Measurements from ENCODE around the gene PATJ. TPM values are rescaled to one million over a fixed set of nuclear protein-coding genes. Genes with fewer than 3 reads are reported as not detected.

The PATJ gene
- polyA plus RNA-seq, 1 of the 3 experiments (the other 2 are of a cell fraction), result 3.0 TPM

- Histone ChIP-seq H3K4me1 (ENCODE audit: control insufficient read depth in 1 of 2, insufficient read depth in 2 of 2, low read depth in 1 of 2, low read length in 1 of 2) (no peaks in the 10 kb centered on the region; a peak in 2 of 4 replicates), H3K9me2 (no peaks in the 10 kb centered on the region), H3K4me2 (no peak overlapping the region), H3K4me3 (ENCODE audit: low read depth in 2 of 2, low read length in 1 of 2) (no peak overlapping the region), H2AFZ (ENCODE audit: low read depth) (no peak overlapping the region), H3K9ac (no peak overlapping the region), H3K27ac (ENCODE audit: low read depth in 2 of 2, low read length in 1 of 2) (no peak overlapping the region), H3F3A (replicated peaks; ENCODE audit: insufficient read depth) (no peaks in the 10 kb centered on the region), H3K79me2 (ENCODE audit: insufficient read depth) (no peaks in the 10 kb centered on the region), H3K36me3 (replicated peaks in 1 of 2; ENCODE audit: control insufficient read depth in 1 of 2, insufficient read depth in 2 of 2, low read length in 1 of 2) (no peaks in the 10 kb centered on the region), H4K20me1 (ENCODE audit: insufficient read depth) (no peaks in the 10 kb centered on the region), H3K27me3 (ENCODE audit: insufficient read depth) (no peaks in the 10 kb centered on the region), H3K9me3 (no peaks in the 10 kb centered on the region)
- ChIA-PET POLR2A (no interaction called here), CTCF (interaction anchor here (1.0 to 1.8 kb wide), 3 partner anchors 9 to 1009 kb away, joined by 3 to 4 read pairs (median 3); no protein-coding TSS in a partner anchor)
- no peak for DNase-seq
- WGBS (ENCODE audit: low lambda C conversion rate), result 82% methylated on average over 3 of the region's 3 CpGs
- TF ChIP-seq GABPA (IDR thresholded peaks at IDR 0.05; ENCODE audit: low read depth), result no peak
Measured at GRCh38 chr1:62058956-62059355, 316.7 kb downstream of the PATJ start.

GRCh38 chr1:62062087-62062486 lies 319.8 kb downstream of the PATJ start:
- no peaks in the 10 kb centered on the region; the same call in 1 of the 2 replicates for H3K9me3 ChIP-seq
- H3K36me3 ChIP-seq (replicated peaks in 1 of 2; ENCODE audit: control insufficient read depth in 1 of 2, insufficient read depth in 2 of 2, low read length in 1 of 2), result no peaks in the 10 kb centered on the region
- H4K20me1 ChIP-seq (ENCODE audit: insufficient read depth), result no peaks in the 10 kb centered on the region
- H3K27ac ChIP-seq (ENCODE audit: low read depth in 2 of 2, low read length in 1 of 2), result no peak overlapping the region
- no peaks in the 10 kb centered on the region for H3K79me2 ChIP-seq (ENCODE audit: insufficient read depth)
- H3K4me1 ChIP-seq (ENCODE audit: control insufficient read depth in 1 of 2, insufficient read depth in 2 of 2, low read depth in 1 of 2, low read length in 1 of 2), result no peaks in the 10 kb centered on the region; a peak in 2 of 4 replicates
- H2AFZ ChIP-seq (ENCODE audit: low read depth), result no peak overlapping the region
- POLR2A ChIA-PET, result no interaction called here
- no peak overlapping the region for H3K4me3 ChIP-seq (ENCODE audit: low read depth in 2 of 2, low read length in 1 of 2)
- WGBS (ENCODE audit: low lambda C conversion rate), result 90% methylated on average over 1 of the region's 1 CpG
- H3K9me2 ChIP-seq, result no peaks in the 10 kb centered on the region
- no peak overlapping the region for H3K4me2 ChIP-seq
- TF ChIP-seq RXRA (IDR thresholded peaks at IDR 0.05; ENCODE audit: borderline replicate concordance, low read depth) (no peak), EP300 (IDR thresholded peaks at IDR 0.05; ENCODE audit: borderline replicate concordance in 1 of 2, low read depth in 1 of 2, low read length in 1 of 2) (no peak), USF1 (IDR thresholded peaks at IDR 0.05; ENCODE audit: borderline replicate concordance, low read depth) (no peak), RCOR1 (IDR thresholded peaks at IDR 0.05; ENCODE audit: low read length) (no peak), SMC3 (IDR thresholded peaks at IDR 0.05; ENCODE audit: low read depth, low read length) (no peak), PBX3 (IDR thresholded peaks at IDR 0.05) (no peak), TEAD4 (IDR thresholded peaks at IDR 0.05; ENCODE audit: borderline replicate concordance, insufficient read depth) (no peak)
- H3F3A ChIP-seq (replicated peaks; ENCODE audit: insufficient read depth), result no peaks in the 10 kb centered on the region
- DNase-seq, result no peak
- CTCF ChIA-PET, result no interaction called here
- H3K27me3 ChIP-seq (ENCODE audit: insufficient read depth), result no peaks in the 10 kb centered on the region
- no peak overlapping the region for H3K9ac ChIP-seq

- no peaks in the 10 kb centered on the region for H3K36me3 ChIP-seq (replicated peaks in 1 of 2; ENCODE audit: control insufficient read depth in 1 of 2, insufficient read depth in 2 of 2, low read length in 1 of 2)
- 97% methylated on average over 4 of the region's 4 CpGs for WGBS (ENCODE audit: low lambda C conversion rate)
- H3K4me3 ChIP-seq (ENCODE audit: low read depth in 2 of 2, low read length in 1 of 2), result no peak overlapping the region
- DNase-seq, result no peak
- H3K9ac ChIP-seq, result no peak overlapping the region
- no peaks in the 10 kb centered on the region for H3F3A ChIP-seq (replicated peaks; ENCODE audit: insufficient read depth)
- ChIA-PET CTCF (interaction anchor here (1.0 to 1.6 kb wide), 2 partner anchors 9 to 18 kb away, joined by 4 to 8 read pairs; no protein-coding TSS in a partner anchor), POLR2A (no interaction called here)
- no peak overlapping the region for H3K4me2 ChIP-seq
- no peak overlapping the region for H3K27ac ChIP-seq (ENCODE audit: low read depth in 2 of 2, low read length in 1 of 2)
- H3K27me3 ChIP-seq (ENCODE audit: insufficient read depth), result no peaks in the 10 kb centered on the region
- H2AFZ ChIP-seq (ENCODE audit: low read depth), result no peak overlapping the region
- no peaks in the 10 kb centered on the region for H3K9me2 ChIP-seq
- no peaks in the 10 kb centered on the region for H4K20me1 ChIP-seq (ENCODE audit: insufficient read depth)
- no peaks in the 10 kb centered on the region for H3K79me2 ChIP-seq (ENCODE audit: insufficient read depth)
- H3K9me3 ChIP-seq, result no peaks in the 10 kb centered on the region; the same call in 1 of the 2 replicates
- H3K4me1 ChIP-seq (ENCODE audit: control insufficient read depth in 1 of 2, insufficient read depth in 2 of 2, low read depth in 1 of 2, low read length in 1 of 2), result no peaks in the 10 kb centered on the region
- TF ChIP-seq RAD21 (IDR thresholded peaks at IDR 0.05; ENCODE audit: low read length), result no peak
- no peak for TF ChIP-seq FOSL2 (IDR thresholded peaks at IDR 0.05; ENCODE audit: borderline replicate concordance, low read depth)
- no peak for TF ChIP-seq RXRA (IDR thresholded peaks at IDR 0.05; ENCODE audit: borderline replicate concordance, low read depth)
- no peak for TF ChIP-seq EZH2phosphoT487 (IDR thresholded peaks at IDR 0.05; ENCODE audit: borderline replicate concordance, low read depth)
- TF ChIP-seq TEAD4 (IDR thresholded peaks at IDR 0.05; ENCODE audit: borderline replicate concordance, insufficient read depth), result no peak
- no peak for TF ChIP-seq USF1 (IDR thresholded peaks at IDR 0.05; ENCODE audit: borderline replicate concordance, low read depth)
- TF ChIP-seq SMC3 (IDR thresholded peaks at IDR 0.05; ENCODE audit: low read depth, low read length), result no peak
- no peak for TF ChIP-seq RCOR1 (IDR thresholded peaks at IDR 0.05; ENCODE audit: low read length)
- TF ChIP-seq NRF1 (IDR thresholded peaks at IDR 0.05; ENCODE audit: low read depth, low read length), result no peak
- no peak for TF ChIP-seq MAX (IDR thresholded peaks at IDR 0.05; ENCODE audit: low read depth)
- TF ChIP-seq ELF1 (IDR thresholded peaks at IDR 0.05), result no peak
- TF ChIP-seq TCF12 (IDR thresholded peaks at IDR 0.05), result no peak
- TF ChIP-seq MEF2A (IDR thresholded peaks at IDR 0.05; ENCODE audit: borderline replicate concordance, low read depth), result no peak
- no peak for TF ChIP-seq RFX5 (IDR thresholded peaks at IDR 0.05; ENCODE audit: low read length)
- TF ChIP-seq SIN3A (IDR thresholded peaks at IDR 0.05; ENCODE audit: borderline replicate concordance, low read depth, low read length), result no peak
- TF ChIP-seq PBX3 (IDR thresholded peaks at IDR 0.05), result no peak
Measured at GRCh38 chr1:62064829-62065407, 322.6 kb downstream of the PATJ start.

Measured in SK-N-SH (cell line).